Raji (cell line): Measurements from ENCODE around the gene INSR.

Experiments used
- POLR2A ChIP-seq: IDR thresholded peaks from 2 replicates; pipeline ENCODE4 v1.6.1; 2011; ENCODE audit warnings: low read depth, low read length, control low read depth; ENCODE audit not compliant: insufficient read depth

INSR gene

GRCh38 chr19:7196763-7197118 is 97.5 kb downstream of the INSR start:
- TF ChIP-seq POLR2A: no peak

DNA sequence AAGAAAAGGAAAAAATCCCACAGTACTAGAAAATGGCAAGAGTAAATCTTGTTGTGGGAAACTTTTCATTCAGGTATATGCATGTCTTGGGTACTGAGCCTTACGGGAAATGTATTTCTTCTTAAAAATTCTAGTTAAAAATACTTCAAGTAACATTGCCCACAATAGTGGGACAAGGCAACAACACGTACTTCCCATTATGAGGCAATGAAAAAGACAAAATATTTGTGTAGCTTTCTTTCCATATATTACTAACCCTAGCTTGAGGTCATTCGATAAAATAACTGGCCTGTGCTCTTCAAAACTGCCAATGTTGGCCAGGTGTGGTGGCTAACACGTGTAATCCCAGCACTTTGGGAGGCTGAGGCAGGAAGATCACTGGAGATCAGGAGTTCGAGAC is 99.2 kb downstream of the INSR start:
- no peak for TF ChIP-seq POLR2A

DNA sequence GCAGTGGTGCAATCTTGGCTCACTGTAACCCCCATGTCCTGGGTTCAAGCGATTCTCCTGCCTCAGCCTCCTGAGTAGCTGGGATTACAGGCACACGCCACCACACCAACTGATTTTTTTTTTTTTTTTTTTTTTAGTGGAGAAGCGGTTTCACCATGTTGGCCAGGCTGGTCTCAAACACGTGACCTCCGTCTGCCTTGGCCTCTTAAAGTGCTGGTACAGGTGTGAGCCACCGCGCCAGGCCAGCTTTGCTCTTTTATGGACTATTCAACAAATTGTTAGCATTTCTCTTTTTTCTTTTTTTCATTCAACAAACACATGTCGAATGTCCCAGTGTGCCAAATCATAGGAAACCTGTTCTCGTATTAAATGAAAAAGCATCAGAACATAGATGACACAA is 99.6 kb downstream of the INSR start:
- TF ChIP-seq POLR2A: no peak

- TF ChIP-seq POLR2A: no peak
Observed at GRCh38 chr19:7191946-7192691, 102.1 kb downstream of the INSR start.

- TF ChIP-seq POLR2A: no peak
Observed at GRCh38 chr19:7188698-7189629, 105.2 kb downstream of the INSR start.

GRCh38 chr19:7187605-7188339 is 106.4 kb downstream of the INSR start:
- TF ChIP-seq POLR2A: no peak

DNA sequence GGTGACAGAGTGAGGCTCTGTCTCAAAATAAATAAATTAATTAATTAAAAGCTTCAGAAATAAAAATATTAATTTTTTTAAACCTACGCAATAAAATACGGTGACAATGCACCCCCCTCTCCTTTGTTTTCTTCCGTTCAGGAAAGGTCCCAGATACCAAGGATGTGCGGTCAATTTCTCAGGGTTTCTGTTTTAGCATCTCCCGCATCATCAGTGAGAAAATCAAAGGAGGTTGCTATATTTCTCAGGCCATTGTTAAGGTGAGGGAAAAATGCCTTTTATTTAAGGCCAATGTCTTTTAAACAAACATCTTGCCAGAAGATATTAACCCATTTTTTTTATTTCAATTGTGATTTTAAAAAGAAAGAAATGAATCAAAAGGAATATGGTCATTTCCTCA is 111.7 kb downstream of the INSR start:
- TF ChIP-seq POLR2A: no peak

- no peak for TF ChIP-seq POLR2A
Observed at GRCh38 chr19:7179917-7180306, 114.3 kb downstream of the INSR start.

DNA sequence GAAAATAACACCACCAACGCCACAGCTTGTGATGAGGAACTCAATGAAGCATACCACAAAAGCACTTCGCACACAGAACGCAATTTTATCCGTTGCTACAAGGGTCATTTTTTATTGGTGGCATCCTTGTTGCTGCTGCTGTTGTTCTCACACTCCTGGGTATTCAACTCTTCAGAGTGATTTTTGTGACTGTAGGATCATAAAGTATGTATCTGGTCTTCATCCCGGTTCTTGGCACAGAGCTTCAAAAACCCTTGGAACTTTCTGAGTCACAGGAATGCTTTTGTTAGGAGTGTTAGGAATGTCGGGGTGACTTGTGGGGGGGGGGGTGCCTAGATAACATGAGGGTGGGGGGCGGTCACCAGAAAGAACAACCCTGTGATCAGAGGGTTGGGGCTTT is 116.3 kb downstream of the INSR start:
- TF ChIP-seq POLR2A: no peak

DNA sequence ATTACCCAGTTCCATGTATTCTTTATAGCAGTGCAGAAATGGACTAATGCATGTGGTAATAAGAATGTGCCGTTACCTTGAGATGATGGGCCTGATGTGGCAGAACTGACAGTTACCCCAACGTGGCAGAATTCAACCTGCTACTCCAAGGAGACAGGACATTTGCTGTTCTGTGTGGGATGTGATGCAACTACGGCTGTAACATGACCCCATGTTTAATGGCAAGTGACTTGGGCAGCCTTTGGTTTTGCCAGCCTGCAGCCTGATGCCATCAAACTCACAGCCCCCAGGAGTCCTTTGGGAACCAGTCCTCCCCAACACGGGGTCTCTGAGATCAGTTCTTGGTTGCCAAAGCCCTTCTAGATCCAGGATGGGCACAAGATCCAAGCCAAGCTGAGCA is 117.4 kb downstream of the INSR start:
- no peak for TF ChIP-seq POLR2A

DNA sequence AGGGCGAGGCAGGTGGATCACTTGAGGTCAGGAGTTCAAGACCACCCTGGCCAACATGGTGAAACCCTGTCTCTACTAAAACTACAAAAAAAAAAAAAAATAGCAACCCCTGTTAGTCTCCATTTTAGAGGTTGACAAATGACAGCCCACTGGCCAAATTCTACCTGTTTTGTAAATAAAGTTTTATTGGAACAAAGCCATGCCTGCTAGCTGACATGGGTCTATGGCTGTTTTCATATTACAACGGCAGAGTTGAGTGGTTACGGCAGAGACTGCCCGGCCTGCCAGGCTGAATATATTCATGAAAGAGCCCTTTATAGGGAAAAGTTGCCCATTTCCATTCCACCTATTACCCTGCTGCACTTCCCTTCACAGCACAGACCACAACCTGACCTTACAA is 121.4 kb downstream of the INSR start:
- TF ChIP-seq POLR2A: no peak

GRCh38 chr19:7170983-7171382 is 123.2 kb downstream of the INSR start:
- no peak for TF ChIP-seq POLR2A

- no peak for TF ChIP-seq POLR2A
Observed at GRCh38 chr19:7168941-7169340, 125.3 kb downstream of the INSR start.

DNA sequence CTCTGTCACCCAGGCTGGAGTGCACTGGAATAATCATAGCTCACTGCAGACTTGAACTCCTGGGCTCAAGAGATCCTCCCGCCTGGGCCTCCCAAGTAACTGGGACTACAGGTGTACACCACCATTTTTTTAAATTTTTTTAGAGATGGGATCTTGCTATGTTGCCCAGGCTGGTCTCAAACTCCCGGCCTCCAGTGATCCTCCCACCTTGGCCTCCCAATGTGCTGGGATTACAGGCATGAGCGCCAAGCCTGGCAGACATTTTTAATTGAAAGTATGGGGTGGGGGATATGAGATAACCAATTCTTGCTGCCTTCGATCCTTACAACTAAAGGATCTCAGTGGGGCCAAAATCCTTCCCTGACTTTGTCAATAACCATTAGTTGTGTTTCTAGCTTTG is 132.9 kb downstream of the INSR start:
- TF ChIP-seq POLR2A: no peak

- TF ChIP-seq POLR2A: no peak
Observed at GRCh38 chr19:7159105-7159933, 134.9 kb downstream of the INSR start.
